Common myeloid progenitor, CD34-positive (primary cell): ENCODE data around the gene TOR1AIP2.
"Not testable (repeated sequence)": the region's sequence is repeated elsewhere in the genome, so short reads cannot be mapped to it uniquely, and the experiment has no call there.

Experiments used
- CTCF ChIA-PET: fragments of 350-600 bp; sonication (Branson Sonifier 250); formaldehyde crosslinking; loops from one replicate; lab custom pipeline; 2021; ENCODE audit warnings: antibody characterized with exemption; lab: Charles Lee
- POLR2A ChIA-PET: fragments of 350-600 bp; sonication (Branson Sonifier 250); formaldehyde crosslinking; loops from one replicate; lab custom pipeline; 2021; ENCODE audit warnings: antibody characterized with exemption; lab: Charles Lee
- DNase-seq, 3 donors: peaks; one replicate each; pipeline versions ENCODE4 v3.0.0 to v3.0.0-alpha.2; 2013
- H3K27ac ChIP-seq, 2 experiments: 1 replicate in 1 of 2; 2 replicates in 1 of 2; pipeline ENCODE4 v1.7.0; 2013; ENCODE audit warnings: inconsistent platforms in 2 of 2, low read length in 2 of 2, mild to moderate bottlenecking in 2 of 2, low read depth in 1 of 2, moderate library complexity in 1 of 2; ENCODE audit not compliant: severe bottlenecking in 2 of 2, insufficient read depth in 1 of 2, poor library complexity in 1 of 2
- H3K27me3 ChIP-seq, 5 experiments: replicated peaks in 2 of 5; 1 replicate in 3 of 5; 2 replicates in 2 of 5; pipeline versions ENCODE4 v1.6.1 to v1.7.0; 2013; ENCODE audit warnings: low read length in 4 of 5, mild to moderate bottlenecking in 2 of 5, moderate library complexity in 2 of 5, inconsistent platforms in 1 of 5; ENCODE audit not compliant: insufficient read depth in 5 of 5, control insufficient read depth in 4 of 5
- H3K36me3 ChIP-seq, 4 experiments: 1 replicate in 2 of 4; 2 replicates in 2 of 4; pipeline versions ENCODE4 v1.6.1 to v1.7.0; 2013; ENCODE audit warnings: low read length in 3 of 4, control low read depth in 1 of 4, mild to moderate bottlenecking in 1 of 4; ENCODE audit not compliant: control insufficient read depth in 4 of 4, insufficient read depth in 4 of 4
- H3K4me1 ChIP-seq, 4 experiments: 1 replicate in 3 of 4; 2 replicates in 1 of 4; pipeline versions ENCODE4 v1.6.1 to v1.7.1; 2013; ENCODE audit warnings: low read length in 3 of 4, mild to moderate bottlenecking in 3 of 4, control low read depth in 1 of 4, inconsistent platforms in 1 of 4, moderate library complexity in 1 of 4; ENCODE audit not compliant: control insufficient read depth in 4 of 4, insufficient read depth in 4 of 4; ENCODE audit errors: control extremely low read depth in 1 of 4
- H3K4me3 ChIP-seq, 7 experiments: 1 replicate in 4 of 7; 2 replicates in 3 of 7; pipeline versions ENCODE4 v1.5.1 to v1.7.0; 2013; ENCODE audit warnings: mild to moderate bottlenecking in 7 of 7, low read length in 6 of 7, moderate library complexity in 6 of 7, inconsistent platforms in 2 of 7, low read depth in 2 of 7, control low read depth in 1 of 7; ENCODE audit not compliant: insufficient read depth in 4 of 7, control insufficient read depth in 1 of 7; ENCODE audit errors: extremely low read depth in 1 of 7
- H3K9me3 ChIP-seq, 5 experiments: 1 replicate in 4 of 5; 2 replicates in 1 of 5; pipeline versions ENCODE4 v1.6.1 to v1.7.1; 2013; ENCODE audit warnings: low read length in 4 of 5, mild to moderate bottlenecking in 2 of 5, inconsistent platforms in 1 of 5, low read depth in 1 of 5, moderate library complexity in 1 of 5; ENCODE audit not compliant: control insufficient read depth in 4 of 5, insufficient read depth in 2 of 5; ENCODE audit errors: control extremely low read depth in 1 of 5
- WGBS: methylation state at CpG from one replicate; pipeline ENCODE4 v1.1.5; 2013; ENCODE audit not compliant: insufficient coverage; 5-methylcytosine and 5-hydroxymethylcytosine counted together

The TOR1AIP2 gene

GRCh38 chr1:179804417-179804816 is 73.2 kb downstream of the TOR1AIP2 start:
- H3K27ac ChIP-seq, H3K4me1 ChIP-seq, H3K4me3 ChIP-seq, H3K36me3 ChIP-seq, H3K9me3 ChIP-seq, DNase-seq, H3K27me3 ChIP-seq, POLR2A ChIA-PET: not testable (repeated sequence)
- no CpG with 5 or more reads among the region's 2 CpGs for WGBS
- CTCF ChIA-PET = interaction anchor here (2.8 to 16.4 kb wide), 2 partner anchors 10 to 99 kb away, joined by 17 to 561 read pairs; no protein-coding TSS in a partner anchor

- POLR2A ChIA-PET = no interaction called here
- WGBS = 100% methylated on average over 1 of the region's 1 CpG
- CTCF ChIA-PET = interaction anchor here (2.8 to 16.4 kb wide), 2 partner anchors 10 to 99 kb away, joined by 17 to 561 read pairs; no protein-coding TSS in a partner anchor
These were observed 73.7 kb downstream of the TOR1AIP2 start for GRCh38 chr1:179803918-179804317.

GRCh38 chr1:179803104-179803503 is 74.5 kb downstream of the TOR1AIP2 start:
- WGBS = 62% methylated on average over 5 of the region's 6 CpGs
- Histone ChIP-seq H3K9me3 (no peaks in the 10 kb centered on the region), H3K36me3 (no peaks in the 10 kb centered on the region), H3K27me3 (peaks cover 0 to 3% (median 0%) of the 10 kb centered on the region in 5 experiments), H3K27ac (no peak overlapping the region), H3K4me3 (no peak overlapping the region), H3K4me1 (no peaks in the 10 kb centered on the region)
- no peak for DNase-seq
- CTCF ChIA-PET = no interaction called here
- POLR2A ChIA-PET = no interaction called here

More at GRCh38 chr1:179803918-179804317, 73.7 kb downstream of the TOR1AIP2 start:
- no peaks in the 10 kb centered on the region for H3K9me3 ChIP-seq
- H3K36me3 ChIP-seq = no peaks in the 10 kb centered on the region
- peaks cover 0 to 3% (median 0%) of the 10 kb centered on the region in 5 experiments for H3K27me3 ChIP-seq
- no peak overlapping the region for H3K4me3 ChIP-seq
- H3K4me1 ChIP-seq = no peaks in the 10 kb centered on the region
- H3K27ac ChIP-seq = no peak overlapping the region
- DNase-seq = no peak

GRCh38 chr1:179800481-179800880 is 77.1 kb downstream of the TOR1AIP2 start:
- ChIA-PET POLR2A (no interaction called here), CTCF (interaction anchor here (0.9 to 2.3 kb wide), 4 partner anchors 9 to 94 kb away, joined by 3 to 14 read pairs (median 4); no protein-coding TSS in a partner anchor)
- Histone ChIP-seq H3K4me1 (no peaks in the 10 kb centered on the region), H3K27me3 (peaks cover 0 to 4% (median 0%) of the 10 kb centered on the region in 5 experiments), H3K9me3 (no peaks in the 10 kb centered on the region), H3K27ac (no peak overlapping the region), H3K4me3 (no peak overlapping the region), H3K36me3 (no peaks in the 10 kb centered on the region)
- no CpG with 5 or more reads among the region's 4 CpGs for WGBS
- DNase-seq = no peak

DNA sequence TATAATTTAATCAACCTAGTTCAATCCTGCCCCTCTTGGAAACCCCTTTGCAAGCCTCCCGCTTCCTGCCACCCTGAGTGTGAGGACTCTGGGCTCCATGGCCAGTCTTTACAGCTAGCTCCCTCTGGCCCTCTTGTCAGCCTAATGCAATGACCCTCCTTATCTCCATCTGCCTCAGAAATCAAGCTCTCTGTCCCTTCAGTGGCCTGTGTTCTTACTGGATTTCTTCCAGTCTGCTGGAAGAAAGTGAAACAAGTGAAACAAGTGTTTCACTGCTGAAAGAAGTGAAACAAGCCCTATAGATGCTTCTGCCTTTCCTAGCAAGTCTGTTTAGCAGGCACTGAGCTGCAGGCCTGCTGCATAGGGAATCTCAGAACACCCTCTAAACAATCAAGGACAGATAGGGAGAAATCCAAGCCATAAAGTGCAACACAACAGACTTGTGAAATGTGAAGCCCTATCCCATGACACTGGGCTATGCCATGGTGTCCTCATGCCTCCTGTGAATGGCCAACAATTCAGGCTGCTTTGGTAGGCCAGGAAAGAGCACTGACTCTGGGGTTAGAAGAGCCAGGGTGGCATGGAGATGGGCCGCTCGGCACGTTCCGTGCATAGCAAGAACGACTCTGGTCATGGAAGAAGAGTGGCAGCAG is 78.6 kb downstream of the TOR1AIP2 start:
- ChIA-PET CTCF (interaction anchor here (2.3 to 3.0 kb wide), 2 partner anchors 11 kb away, joined by 14 to 23 read pairs; no protein-coding TSS in a partner anchor), POLR2A (no interaction called here)
- Histone ChIP-seq H3K27ac (no peak overlapping the region), H3K27me3 (peaks cover 0 to 6% (median 0%) of the 10 kb centered on the region in 5 experiments), H3K4me1 (no peaks in the 10 kb centered on the region), H3K4me3 (no peak overlapping the region), H3K9me3 (no peaks in the 10 kb centered on the region), H3K36me3 (no peaks in the 10 kb centered on the region)
- 100% methylated on average over 6 of the region's 6 CpGs for WGBS
- DNase-seq = no peak

GRCh38 chr1:179798213-179798863 is 79.3 kb downstream of the TOR1AIP2 start:
- no peak overlapping the region for H3K4me3 ChIP-seq
- no peaks in the 10 kb centered on the region for H3K36me3 ChIP-seq
- DNase-seq = no peak
- CTCF ChIA-PET = interaction anchor here (0.6 to 3.0 kb wide), 3 partner anchors 12 to 343 kb away, joined by 3 to 23 read pairs (median 8); no protein-coding TSS in a partner anchor
- POLR2A ChIA-PET = no interaction called here
- no peaks in the 10 kb centered on the region for H3K9me3 ChIP-seq
- H3K27me3 ChIP-seq = peaks cover 0 to 6% (median 0%) of the 10 kb centered on the region in 5 experiments
- no peak overlapping the region for H3K27ac ChIP-seq
- no peaks in the 10 kb centered on the region for H3K4me1 ChIP-seq
- WGBS = 97% methylated on average over 7 of the region's 10 CpGs

- H3K9me3 ChIP-seq = no peaks in the 10 kb centered on the region
- peaks cover 0 to 3% (median 0%) of the 10 kb centered on the region in 5 experiments for H3K27me3 ChIP-seq
- no peak overlapping the region for H3K27ac ChIP-seq
- H3K36me3 ChIP-seq = no peaks in the 10 kb centered on the region
- no peak overlapping the region for H3K4me3 ChIP-seq
- H3K4me1 ChIP-seq = no peaks in the 10 kb centered on the region
- no peak for DNase-seq
- ChIA-PET POLR2A (no interaction called here), CTCF (no interaction called here)
- 100% methylated on average over 1 of the region's 4 CpGs for WGBS
These were observed 82.9 kb downstream of the TOR1AIP2 start for GRCh38 chr1:179794669-179795068.
